GM12878 (cell line): Measurements from ENCODE around the gene MRPL12. TPM values are rescaled to one million over a fixed set of nuclear protein-coding genes. Genes with fewer than 3 reads are reported as not detected.

Experiments
- ATAC-seq: fragments of 200-7000 bp; cut with Tn5 transposase; 3 replicates; pipeline ENCODE4 v1.9.1; 2020; ENCODE audit warnings: mild to moderate bottlenecking, moderate library complexity
- BruUV-seq: library from RNA; stranded (reverse); fragments of 400-500 nt; replicated peaks from 2 replicates; lab custom pipeline; 2021; lab: Mats Ljungman, UMichigan
- CTCF ChIA-PET: fragments of 300-600 bp; sonication (Branson Sonifier 250); formaldehyde crosslinking; extraction: SDS; loops from one replicate; lab custom pipeline; 2021; ENCODE audit warnings: inconsistent platforms; lab: Yijun Ruan, JAX
- POLR2A ChIA-PET: fragments of 350-600 bp; formaldehyde crosslinking; extraction: SDS; loops from one replicate; lab custom pipeline; 2021; ENCODE audit warnings: inconsistent platforms; lab: Charles Lee
- RAD21 ChIA-PET: fragments of 300-600 bp; sonication (Branson Sonifier 250); formaldehyde crosslinking; loops from one replicate; lab custom pipeline; 2023; ENCODE audit warnings: antibody characterized with exemption; ENCODE audit not compliant: unreplicated experiment; lab: Charles Lee
- SMC1A ChIA-PET: fragments of 300-600 bp; sonication (Branson Sonifier 250); formaldehyde crosslinking; loops from one replicate; lab custom pipeline; 2023; ENCODE audit not compliant: unreplicated experiment, uncharacterized antibody; lab: Charles Lee
- DNase-seq: peaks from one replicate; pipeline ENCODE4 v3.0.0-alpha.2; 2011; ENCODE audit warnings: low read depth, low spot score
- FAIRE-seq: peaks from 3 replicates; lab custom pipeline; 2011; peaks lifted over from hg19 to GRCh38; lab: Jason Lieb, UNC
- H2AFZ ChIP-seq: 2 replicates; pipeline ENCODE4 v1.6.0; 2011; ENCODE audit warnings: low read depth, low read length, control low read depth; ENCODE audit not compliant: control insufficient read depth
- H3K27ac ChIP-seq: 2 replicates; pipeline ENCODE4 v1.5.1; 2011; ENCODE audit warnings: control low read depth; ENCODE audit not compliant: control insufficient read depth, insufficient read depth
- H3K27me3 ChIP-seq, 2 experiments: replicated peaks in 1 of 2; 2 replicates each; pipeline versions ENCODE4 v1.6.0 to v1.6.1; 2011; ENCODE audit warnings: low read length in 1 of 2; ENCODE audit not compliant: control insufficient read depth in 2 of 2, insufficient read depth in 2 of 2
- H3K36me3 ChIP-seq, 2 experiments: 2 replicates each; pipeline ENCODE4 v1.5.1; 2011; ENCODE audit warnings: low read length in 1 of 2; ENCODE audit not compliant: control insufficient read depth in 2 of 2, insufficient read depth in 2 of 2
- H3K4me1 ChIP-seq: 2 replicates; pipeline ENCODE4 v1.6.1; 2011; ENCODE audit warnings: mild to moderate bottlenecking, low read length, moderate library complexity, mixed read lengths; ENCODE audit not compliant: control insufficient read depth, insufficient read depth
- H3K4me2 ChIP-seq: 2 replicates; pipeline ENCODE4 v1.6.0; 2011; ENCODE audit warnings: control low read depth; ENCODE audit not compliant: control insufficient read depth, insufficient read depth
- H3K4me3 ChIP-seq: fragments of 200-600 bp; sonication (generic); 2 replicates; pipeline ENCODE4 v1.5.1; 2016
- H3K79me2 ChIP-seq: 2 replicates; pipeline ENCODE4 v1.6.0; 2011; ENCODE audit warnings: low read length; ENCODE audit not compliant: control insufficient read depth, insufficient read depth
- H3K9ac ChIP-seq: 2 replicates; pipeline ENCODE4 v1.8.0; 2011; ENCODE audit warnings: low read length, control low read depth, mixed read lengths; ENCODE audit not compliant: control insufficient read depth, insufficient read depth
- H3K9me3 ChIP-seq: replicated peaks from 3 replicates; pipeline ENCODE4 v1.5.1; 2011; ENCODE audit warnings: mild to moderate bottlenecking, low read length; ENCODE audit not compliant: control insufficient read depth, insufficient read depth
- H4K20me1 ChIP-seq: 2 replicates; pipeline ENCODE4 v1.6.0; 2011; ENCODE audit not compliant: control insufficient read depth, insufficient read depth
- CHD1 ChIP-seq: IDR thresholded peaks from 2 replicates; pipeline ENCODE4 v1.6.1; 2012; ENCODE audit warnings: low read depth, low read length, improper control_type of control experiment
- EED ChIP-seq: sonication (generic); IDR thresholded peaks from 2 replicates; pipeline ENCODE4 v1.6.1; 2016; ENCODE audit warnings: antibody characterized with exemption, low read depth
- FOS ChIP-seq: IDR thresholded peaks from 3 replicates; pipeline ENCODE4 v1.6.1; 2011; ENCODE audit warnings: borderline replicate concordance; ENCODE audit not compliant: insufficient read length; ENCODE audit errors: extremely low read depth
- IKZF1 ChIP-seq: fragments of 450-650 bp; conservative IDR thresholded peaks from 2 replicates; pipeline ENCODE4 v1.6.1; 2017; ENCODE audit warnings: antibody characterized with exemption, mild to moderate bottlenecking
- IKZF2 ChIP-seq, 2 experiments: fragments of 450-650 bp; IDR thresholded peaks; 2 replicates each; pipeline ENCODE4 v1.6.1; 2017; ENCODE audit warnings: mild to moderate bottlenecking in 2 of 2, moderate library complexity in 2 of 2
- KLF5 ChIP-seq: fragments of 450-650 bp; IDR thresholded peaks from 2 replicates; pipeline ENCODE4 v1.6.1; 2014; ENCODE audit warnings: mild to moderate bottlenecking; ENCODE audit not compliant: partially characterized antibody
- MTA2 ChIP-seq: fragments of 450-650 bp; IDR thresholded peaks from 2 replicates; pipeline ENCODE4 v1.6.1; 2016; ENCODE audit warnings: low read depth, mild to moderate bottlenecking, moderate library complexity
- MYB ChIP-seq: fragments of 150-350 bp; IDR thresholded peaks from 2 replicates; pipeline ENCODE4 v1.6.1; 2014; ENCODE audit warnings: mild to moderate bottlenecking, low read depth, low read length, borderline replicate concordance
- POU2F2 ChIP-seq: IDR thresholded peaks from 3 replicates; pipeline ENCODE4 v1.6.1; 2011; ENCODE audit warnings: low read depth, mild to moderate bottlenecking, low read length, borderline replicate concordance
- RELA ChIP-seq: fragments of 450-650 bp; IDR thresholded peaks from 2 replicates; pipeline ENCODE4 v1.8.0; 2014; ENCODE audit warnings: borderline replicate concordance; ENCODE audit not compliant: partially characterized antibody
- RUNX3 ChIP-seq: IDR thresholded peaks from 2 replicates; pipeline ENCODE4 v1.6.1; 2012; ENCODE audit warnings: low read length, inconsistent platforms
- SIX5 ChIP-seq: IDR thresholded peaks from 2 replicates; pipeline ENCODE4 v1.6.1; 2011; ENCODE audit warnings: mild to moderate bottlenecking, low read depth, low read length, moderate library complexity; ENCODE audit not compliant: severe bottlenecking
- STAT3 ChIP-seq: IDR thresholded peaks from 2 replicates; pipeline ENCODE4 v1.6.1; 2011; ENCODE audit warnings: low read depth, low read length, improper control_type of control experiment
- TAF1 ChIP-seq: IDR thresholded peaks from 2 replicates; pipeline ENCODE4 v1.6.1; 2011; ENCODE audit warnings: mild to moderate bottlenecking, low read depth, low read length, borderline replicate concordance
- YBX1 ChIP-seq: fragments of 450-650 bp; IDR thresholded peaks from 2 replicates; pipeline ENCODE4 v1.6.1; 2016; ENCODE audit warnings: antibody characterized with exemption
- ZNF384 ChIP-seq: IDR thresholded peaks from 2 replicates; pipeline ENCODE4 v1.6.1; 2012; ENCODE audit warnings: low read depth, mild to moderate bottlenecking, low read length, improper control_type of control experiment, borderline replicate concordance
- WGBS: methylation state at CpG from one replicate; pipeline ENCODE4 v1.1.6; 2016; ENCODE audit warnings: low lambda C conversion rate; ENCODE audit not compliant: insufficient replicate concordance, insufficient coverage; ENCODE audit errors: missing lambda C conversion rate; 5-methylcytosine and 5-hydroxymethylcytosine counted together
- in situ Hi-C: fragments of 300-500 bp; cut with MboI; formaldehyde crosslinking; loops from 9 replicates; pipeline ENCODE4 v1.14.3; 2018; ENCODE audit warnings: mixed read lengths
- intact Hi-C: fragments of 100-400 bp; cut with micrococcal nuclease; formaldehyde crosslinking; loops from one replicate; pipeline ENCODE4 v1.14.2; 2022; ENCODE audit not compliant: unreplicated experiment
- polyA plus RNA-seq, 11 experiments: library from polyadenylated mRNA; depleted of rRNA in 4 of 11; unstranded in 6 of 11; stranded (reverse) in 5 of 11; fragments of >200 nt; fragmentation: Nextera tagmentation in 4 of 11; fragmentation: Illumina TruSeq in 1 of 11; extraction: Ambion mirVana in 4 of 11; extraction: Trizol in 1 of 11; gene quantifications; 1 replicate in 1 of 11; 2 replicates in 10 of 11; pipeline versions ENCODE4 v1.2.1 to v1.2.3, GENCODE V29; 2011 to 2016; ENCODE audit warnings: inconsistent platforms in 2 of 11, missing spikeins in 2 of 11, low read depth in 1 of 11
- total RNA-seq, 4 experiments: library from RNA; depleted of rRNA in 3 of 4; stranded (reverse); fragments of >200 nt in 3 of 4; fragmentation: Illumina TruSeq in 1 of 4; extraction: Trizol in 1 of 4; gene quantifications; 2 replicates each; pipeline versions ENCODE4 v1.2.1 to v1.2.3, GENCODE V29; 2013 to 2021
- TF ChIP-seq, protein P1 (sequence below): fragments of 450-650 bp; formaldehyde crosslinking; IDR thresholded peaks from 2 replicates; pipeline ENCODE4 v1.4.0; 2020; ENCODE audit warnings: mild to moderate bottlenecking, moderate library complexity
- TF ChIP-seq, protein P2 (sequence below): IDR thresholded peaks from 2 replicates; pipeline ENCODE4 v1.6.1; 2011; ENCODE audit warnings: mild to moderate bottlenecking, low read depth, low read length, moderate library complexity; ENCODE audit not compliant: insufficient replicate concordance

MRPL12 gene
- total and polyA plus RNA-seq, 10 of the 15 experiments (the other 5 are each of a cell fraction or from before 2014, with no cell fraction given) = 1.3 to 269 (median 117) TPM

DNA sequence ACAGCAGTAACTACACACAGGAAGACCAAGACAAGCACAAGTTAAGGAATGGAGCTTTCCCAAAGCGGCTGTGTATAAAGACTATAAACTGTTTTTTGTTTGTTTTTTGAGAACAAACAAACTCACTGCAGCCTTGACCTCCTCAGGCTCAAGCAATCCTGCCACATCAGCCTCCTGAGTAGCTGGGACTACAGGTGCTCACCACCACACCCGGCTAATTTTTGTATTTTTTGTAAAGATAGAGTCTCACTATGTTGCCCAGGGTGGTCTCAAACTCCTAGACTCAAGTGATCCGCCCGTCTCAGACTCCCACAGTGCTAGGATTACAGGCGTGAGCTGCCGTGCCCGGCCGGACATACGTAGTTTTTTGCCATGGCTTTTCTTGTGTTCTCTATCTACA is 42.7 kb upstream of the MRPL12 start:
- FAIRE-seq (no peak), ATAC-seq (no peak), DNase-seq (no peak)
- H3K36me3 ChIP-seq = no peaks in the 10 kb centered on the region; a peak in 1 of 4 replicates
- CTCF ChIA-PET = interaction anchor here (0.5 to 1.0 kb wide), 2 partner anchors 15 to 236 kb away, joined by 3 read pairs; no protein-coding TSS in a partner anchor
- H4K20me1 ChIP-seq = no peaks in the 10 kb centered on the region
- H3K4me1 ChIP-seq = peaks cover 10% of the 10 kb centered on the region
- no peak overlapping the region for H2AFZ ChIP-seq
- intact Hi-C loops (no loop called here), in situ Hi-C loops (no loop called here)
- H3K79me2 ChIP-seq = peaks cover 5% of the 10 kb centered on the region
- no peaks in the 10 kb centered on the region for H3K27me3 ChIP-seq
- POLR2A ChIA-PET = interaction anchor here (1.0 kb wide), 1 partner anchor 21 kb away, joined by 3 read pairs; no protein-coding TSS in a partner anchor
- H3K4me3 ChIP-seq = no peak overlapping the region
- SMC1A ChIA-PET = interaction anchor here (1.0 kb wide), 1 partner anchor 40 kb away, joined by 4 read pairs; no protein-coding TSS in a partner anchor
- H3K27ac ChIP-seq = no peak overlapping the region
- no peak overlapping the region for H3K9ac ChIP-seq
- no TSS peak for BruUV-seq
- no peaks in the 10 kb centered on the region for H3K9me3 ChIP-seq
- WGBS = 93% methylated on average over 9 of the region's 9 CpGs
- RAD21 ChIA-PET = interaction anchor here (0.6 kb wide), 1 partner anchor 702 kb away, joined by 3 read pairs; no protein-coding TSS in a partner anchor
- no peak overlapping the region for H3K4me2 ChIP-seq
- TF ChIP-seq CHD1 (no peak), TAF1 (no peak), RUNX3 (no peak), STAT3 (no peak), YBX1 (no peak), POU2F2 (no peak), MYB (no peak), IKZF2 (IDR thresholded peaks at IDR 0.05) (no peak), MTA2 (no peak), IKZF1 (no peak), SIX5 (no peak), ZNF384 (no peak), EED (no peak), RELA (no peak), FOS (no peak), KLF5 (no peak)
- TF ChIP-seq, protein P1, sequence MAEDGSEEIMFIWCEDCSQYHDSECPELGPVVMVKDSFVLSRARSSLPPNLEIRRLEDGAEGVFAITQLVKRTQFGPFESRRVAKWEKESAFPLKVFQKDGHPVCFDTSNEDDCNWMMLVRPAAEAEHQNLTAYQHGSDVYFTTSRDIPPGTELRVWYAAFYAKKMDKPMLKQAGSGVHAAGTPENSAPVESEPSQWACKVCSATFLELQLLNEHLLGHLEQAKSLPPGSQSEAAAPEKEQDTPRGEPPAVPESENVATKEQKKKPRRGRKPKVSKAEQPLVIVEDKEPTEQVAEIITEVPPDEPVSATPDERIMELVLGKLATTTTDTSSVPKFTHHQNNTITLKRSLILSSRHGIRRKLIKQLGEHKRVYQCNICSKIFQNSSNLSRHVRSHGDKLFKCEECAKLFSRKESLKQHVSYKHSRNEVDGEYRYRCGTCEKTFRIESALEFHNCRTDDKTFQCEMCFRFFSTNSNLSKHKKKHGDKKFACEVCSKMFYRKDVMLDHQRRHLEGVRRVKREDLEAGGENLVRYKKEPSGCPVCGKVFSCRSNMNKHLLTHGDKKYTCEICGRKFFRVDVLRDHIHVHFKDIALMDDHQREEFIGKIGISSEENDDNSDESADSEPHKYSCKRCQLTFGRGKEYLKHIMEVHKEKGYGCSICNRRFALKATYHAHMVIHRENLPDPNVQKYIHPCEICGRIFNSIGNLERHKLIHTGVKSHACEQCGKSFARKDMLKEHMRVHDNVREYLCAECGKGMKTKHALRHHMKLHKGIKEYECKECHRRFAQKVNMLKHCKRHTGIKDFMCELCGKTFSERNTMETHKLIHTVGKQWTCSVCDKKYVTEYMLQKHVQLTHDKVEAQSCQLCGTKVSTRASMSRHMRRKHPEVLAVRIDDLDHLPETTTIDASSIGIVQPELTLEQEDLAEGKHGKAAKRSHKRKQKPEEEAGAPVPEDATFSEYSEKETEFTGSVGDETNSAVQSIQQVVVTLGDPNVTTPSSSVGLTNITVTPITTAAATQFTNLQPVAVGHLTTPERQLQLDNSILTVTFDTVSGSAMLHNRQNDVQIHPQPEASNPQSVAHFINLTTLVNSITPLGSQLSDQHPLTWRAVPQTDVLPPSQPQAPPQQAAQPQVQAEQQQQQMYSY (CRISPR knock-in tag) = no peak
- TF ChIP-seq, protein P2, sequence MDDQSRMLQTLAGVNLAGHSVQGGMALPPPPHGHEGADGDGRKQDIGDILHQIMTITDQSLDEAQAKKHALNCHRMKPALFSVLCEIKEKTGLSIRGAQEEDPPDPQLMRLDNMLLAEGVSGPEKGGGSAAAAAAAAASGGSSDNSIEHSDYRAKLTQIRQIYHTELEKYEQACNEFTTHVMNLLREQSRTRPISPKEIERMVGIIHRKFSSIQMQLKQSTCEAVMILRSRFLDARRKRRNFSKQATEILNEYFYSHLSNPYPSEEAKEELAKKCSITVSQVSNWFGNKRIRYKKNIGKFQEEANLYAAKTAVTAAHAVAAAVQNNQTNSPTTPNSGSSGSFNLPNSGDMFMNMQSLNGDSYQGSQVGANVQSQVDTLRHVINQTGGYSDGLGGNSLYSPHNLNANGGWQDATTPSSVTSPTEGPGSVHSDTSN = no peak
